ENCODE data around the gene C11orf16. TPM values are rescaled to one million over a fixed set of nuclear protein-coding genes. Genes with fewer than 3 reads are reported as not detected.

C11orf16 gene
- total RNA-seq, 2 donors from 2014 or later: not detected

DNA sequence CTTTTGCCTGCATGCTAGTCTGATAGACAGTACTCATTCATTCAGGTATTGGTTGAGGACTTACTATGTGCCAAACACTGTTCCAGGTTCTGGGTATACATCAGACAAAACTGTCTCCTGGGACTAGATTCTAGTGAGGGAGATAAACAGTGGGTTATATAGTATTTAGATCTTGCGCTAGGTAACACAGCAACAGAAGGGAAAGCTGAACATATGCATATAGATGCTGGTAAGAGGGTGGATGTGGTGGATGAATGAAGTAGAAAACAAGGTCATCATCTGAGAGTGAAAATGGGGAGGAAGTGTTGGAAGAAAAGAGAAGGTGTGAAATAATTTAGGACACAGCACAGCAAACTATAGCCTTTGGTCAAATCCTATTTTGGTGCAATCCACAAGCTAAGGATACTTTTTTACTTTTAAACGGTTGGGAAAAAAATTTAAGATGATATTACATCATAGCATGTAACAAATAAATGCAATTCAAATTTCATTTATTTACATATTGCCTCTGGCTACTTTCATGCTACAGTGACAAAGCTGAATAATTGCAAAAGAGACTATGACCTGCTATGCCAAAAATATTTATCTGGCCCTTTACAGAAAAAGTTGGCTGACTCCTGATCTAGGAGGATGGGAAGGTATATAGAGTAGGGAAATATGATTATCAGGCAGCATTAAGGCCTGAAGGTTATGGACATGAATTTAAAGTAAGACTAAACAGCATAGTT is 38.6 kb upstream of the C11orf16 start:
- TF ChIP-seq CTCF (IDR thresholded peaks at IDR 0.05): no peak
- no peaks in the 10 kb centered on the region for H3K9me3 ChIP-seq
- DNase-seq (ENCODE audit: low spot score): no peak
- no peak overlapping the region for H3K4me3 ChIP-seq
- H3K27ac ChIP-seq: no peak overlapping the region
- no peaks in the 10 kb centered on the region for H3K27me3 ChIP-seq (replicated peaks; ENCODE audit: insufficient read depth)
- H3K4me1 ChIP-seq (ENCODE audit: control insufficient read depth in 1 of 2, low read depth in 2 of 2): no peaks in the 10 kb centered on the region
- ATAC-seq (ENCODE audit: insufficient number of reproducible peaks, low FRiP score, low read depth): no peak
- H3K36me3 ChIP-seq: no peaks in the 10 kb centered on the region

DNA sequence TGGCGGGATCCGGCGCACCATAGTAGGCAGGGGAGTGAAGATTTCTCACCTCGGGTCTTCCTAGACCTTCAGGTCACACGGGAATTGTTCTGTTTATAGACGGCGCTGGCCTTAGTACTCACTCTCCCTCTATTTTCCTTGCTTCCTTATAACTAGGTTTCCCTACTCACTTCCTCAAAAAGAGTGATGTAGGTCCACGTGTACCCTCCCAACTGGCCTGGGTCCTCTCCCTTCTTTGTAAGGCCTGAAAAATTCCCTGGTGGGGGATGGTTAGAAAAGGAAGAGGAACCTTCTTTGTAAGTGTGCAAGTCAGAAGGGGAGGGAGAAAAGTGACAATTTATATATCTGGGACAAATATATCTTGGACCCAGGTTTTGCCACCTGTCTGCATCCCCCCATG is 34.4 kb upstream of the C11orf16 start:
- Histone ChIP-seq H3K36me3 (no peaks in the 10 kb centered on the region), H3K4me1 (ENCODE audit: control insufficient read depth in 1 of 2, low read depth in 2 of 2) (peaks cover 11 to 24% of the 10 kb centered on the region in 2 donors), H3K9me3 (no peaks in the 10 kb centered on the region), H3K27ac (no peak overlapping the region), H3K4me3 (no peak overlapping the region), H3K27me3 (replicated peaks; ENCODE audit: insufficient read depth) (no peaks in the 10 kb centered on the region)
- DNase-seq (ENCODE audit: low spot score): no peak
- no peak for ATAC-seq (ENCODE audit: insufficient number of reproducible peaks, low FRiP score, low read depth)
- no peak for TF ChIP-seq CTCF (IDR thresholded peaks at IDR 0.05)

DNA sequence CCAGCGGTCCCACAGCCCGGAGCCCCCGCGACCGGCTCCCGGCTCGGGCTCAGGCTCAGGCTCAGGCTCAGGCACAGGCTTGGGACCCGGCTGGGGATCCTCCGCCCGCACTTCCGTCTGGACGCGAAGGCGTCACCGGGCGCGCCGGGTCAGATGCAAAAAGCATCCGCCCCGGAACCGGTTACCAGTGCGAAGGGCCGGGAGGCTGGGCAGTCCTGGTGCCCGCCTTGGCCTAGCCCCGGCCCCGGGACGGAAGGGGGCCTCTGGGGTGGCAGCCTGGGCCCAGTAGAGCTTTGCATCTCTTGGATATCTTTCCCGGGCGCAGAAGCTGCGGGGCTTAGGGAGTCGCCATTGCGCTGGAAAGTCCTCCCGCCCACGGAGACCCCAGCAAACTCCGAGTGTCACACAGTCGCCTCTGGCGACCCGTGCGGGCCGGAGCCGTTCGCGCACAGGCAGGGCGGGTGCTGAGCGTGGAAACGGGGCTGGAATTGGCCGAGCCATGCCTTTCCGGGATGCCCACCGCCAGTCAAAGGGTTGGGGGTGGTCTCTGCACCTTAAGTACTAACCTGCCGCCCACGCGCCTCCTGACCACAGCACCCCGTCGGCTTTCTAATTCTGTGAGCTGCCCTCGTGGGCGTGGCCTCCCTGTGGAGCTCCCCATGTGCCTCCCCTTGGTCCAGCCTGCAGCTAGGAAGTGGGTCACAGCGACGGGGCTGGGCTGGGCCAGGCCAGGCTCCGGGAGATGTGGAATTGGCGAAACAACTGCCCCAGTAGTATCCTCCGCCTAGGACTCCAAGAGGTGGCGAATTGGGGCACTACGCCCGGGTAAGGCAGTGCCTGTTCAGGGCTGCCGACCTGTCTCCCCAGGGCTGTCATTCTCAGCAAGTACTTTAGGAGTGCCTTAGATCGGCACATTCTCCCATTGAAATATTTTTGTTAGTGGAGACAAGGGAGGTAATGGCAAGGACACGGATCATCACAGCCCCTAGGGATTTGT is 31.9 kb upstream of the C11orf16 start, which contains the start of gene TMEM9B:
TMEM9B (minus strand) TSS at position 119 of the 997 bp plus-strand sequence. CDS start 129 bp downstream, outside the sequence.
- no peaks in the 10 kb centered on the region for H3K27me3 ChIP-seq (replicated peaks; ENCODE audit: insufficient read depth)
- peak within 1 kb of the TSS; percentile 90 to 93 for H3K27ac ChIP-seq
- peak within 1 kb of the TSS; percentile 87 for H3K4me3 ChIP-seq
- TF ChIP-seq CTCF (IDR thresholded peaks at IDR 0.05): no peak
- ATAC-seq (ENCODE audit: insufficient number of reproducible peaks, low FRiP score, low read depth): peak; percentile 82
- no peaks in the 10 kb centered on the region for H3K36me3 ChIP-seq
- peak; percentile 86 for DNase-seq (ENCODE audit: low spot score)
- H3K4me1 ChIP-seq (ENCODE audit: control insufficient read depth in 1 of 2, low read depth in 2 of 2): peaks cover 14 to 32% of the 10 kb centered on the region in 2 donors
- no peaks in the 10 kb centered on the region for H3K9me3 ChIP-seq

DNA sequence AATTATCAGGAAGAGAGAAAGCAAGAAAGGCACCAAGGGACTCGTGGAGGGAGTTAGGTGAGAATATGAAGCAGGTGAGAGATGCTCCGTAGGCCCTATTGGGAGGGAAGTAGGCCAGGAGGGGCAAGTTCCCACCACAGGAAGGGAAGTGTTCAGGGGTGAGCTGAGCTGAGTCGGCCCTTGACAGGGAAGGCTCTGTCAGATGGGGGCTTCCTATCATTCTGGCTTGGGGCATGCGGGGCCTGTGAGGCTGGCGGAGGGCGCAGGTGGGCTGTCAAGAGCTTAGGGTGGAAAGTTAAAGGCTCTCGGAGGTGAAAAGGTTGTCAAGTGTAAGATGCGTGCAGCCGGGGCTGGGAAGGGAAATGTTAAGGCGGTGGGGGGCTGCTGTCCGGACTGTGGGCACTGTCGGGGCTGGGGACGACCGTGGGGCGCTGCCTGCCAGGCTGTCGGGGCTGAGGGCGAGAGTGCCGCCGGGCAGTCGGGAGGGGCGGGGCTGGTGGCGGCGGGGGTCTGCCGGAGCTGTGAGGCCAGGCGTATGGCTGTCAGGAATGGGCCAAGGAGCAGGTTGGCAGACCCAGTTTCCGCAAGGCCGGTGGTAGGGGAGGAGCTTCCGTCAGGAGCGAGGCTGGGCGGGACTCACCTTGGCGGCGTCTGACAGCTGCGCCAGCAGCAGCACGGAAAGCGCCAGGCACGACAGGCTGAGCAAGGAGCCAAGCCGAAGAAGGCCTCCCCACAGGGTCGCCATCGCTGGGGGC is 31.0 kb upstream of the C11orf16 start:
- peaks cover 14 to 41% of the 10 kb centered on the region in 2 donors for H3K4me1 ChIP-seq (ENCODE audit: control insufficient read depth in 1 of 2, low read depth in 2 of 2)
- H3K4me3 ChIP-seq: peak overlapping the region; percentile 87
- no peak for TF ChIP-seq CTCF (IDR thresholded peaks at IDR 0.05)
- H3K27ac ChIP-seq: peak overlapping the region; percentile 90 to 93
- peak; percentile 42 for ATAC-seq (ENCODE audit: insufficient number of reproducible peaks, low FRiP score, low read depth)
- no peaks in the 10 kb centered on the region for H3K9me3 ChIP-seq
- no peaks in the 10 kb centered on the region for H3K36me3 ChIP-seq
- peak; percentile 38 for DNase-seq (ENCODE audit: low spot score)
- H3K27me3 ChIP-seq (replicated peaks; ENCODE audit: insufficient read depth): no peaks in the 10 kb centered on the region
